Adrenal gland (tissue), 12 donors: Measurements from ENCODE around the gene MSTO1. TPM values are rescaled to one million over a fixed set of nuclear protein-coding genes. Genes with fewer than 3 reads are reported as not detected.
"Not testable (repeated sequence)": the region's sequence is repeated elsewhere in the genome, so short reads cannot be mapped to it uniquely, and the experiment has no call there.

Experiments
- DNase-seq, 7 donors: peaks; one replicate each; pipeline ENCODE4 v3.0.0-alpha.2; 2019 to 2020
- H3K27ac ChIP-seq, 5 donors: fragments of 200-600 bp; sonication (generic) in 4 of 5; 1 replicate in 3 of 5; 2 replicates in 2 of 5; pipeline versions ENCODE4 v1.5.1 to v1.8.0; 2016 to 2020; ENCODE audit warnings: mild to moderate bottlenecking in 1 of 5
- H3K27me3 ChIP-seq: fragments of 200-600 bp; 2 replicates; pipeline ENCODE4 v1.8.0; 2021
- H3K36me3 ChIP-seq, 2 donors: fragments of 200-600 bp; replicated peaks in 1 of 2; 1 replicate in 1 of 2; 2 replicates in 1 of 2; pipeline versions ENCODE4 v1.5.1 to v1.8.0; 2018 to 2022
- H3K4me1 ChIP-seq, 2 donors: fragments of 200-600 bp; replicated peaks in 1 of 2; 1 replicate in 1 of 2; 2 replicates in 1 of 2; pipeline versions ENCODE4 v1.5.1 to v1.8.0; 2018 to 2021
- H3K4me3 ChIP-seq, 4 donors: fragments of 200-600 bp; sonication (generic) in 3 of 4; one replicate each; pipeline ENCODE4 v1.5.1; 2016 to 2018
- H3K9me3 ChIP-seq, 3 donors: fragments of 200-600 bp; sonication (generic) in 1 of 3; replicated peaks in 1 of 3; 1 replicate in 2 of 3; 2 replicates in 1 of 3; pipeline versions ENCODE4 v1.5.1 to v1.8.0; 2016 to 2021
- CTCF ChIP-seq, 6 experiments: fragments of 450-650 bp in 4 of 6; fragments of 200-600 bp in 2 of 6; sonication (generic) in 1 of 6; IDR thresholded peaks; 1 replicate in 5 of 6; 2 replicates in 1 of 6; pipeline versions ENCODE4 v1.5.1 to v1.8.0; 2016 to 2021; ENCODE audit warnings: antibody characterized with exemption in 6 of 6, mild to moderate bottlenecking in 2 of 6, moderate library complexity in 1 of 6
- POLR2A ChIP-seq, 2 donors: fragments of 450-650 bp; IDR thresholded peaks; one replicate each; pipeline ENCODE4 v1.6.1; 2017; ENCODE audit warnings: antibody characterized with exemption in 2 of 2, mild to moderate bottlenecking in 2 of 2, moderate library complexity in 1 of 2
- WGBS, 4 donors: extraction: QIAGEN DNeasy Blood & Tissue Kit in 2 of 4; methylation state at CpG; one replicate each; pipeline versions ENCODE4 v1.1.5 to v1.1.7; 2013 to 2017; 5-methylcytosine and 5-hydroxymethylcytosine counted together
- intact Hi-C, 2 donors: fragments of 100-400 bp; cut with DNase I; formaldehyde crosslinking; loops; one replicate each; pipeline versions ENCODE4 v1.14.1 to v1.15.0; 2022 to 2023
- polyA plus RNA-seq, 3 donors: library from polyadenylated mRNA; stranded (reverse); fragments of 200-250 nt in 2 of 3; fragments of 350-450 nt in 1 of 3; fragmentation: Illumina TruSeq in 1 of 3; extraction: RNeasy Lipid Tissue Mini Kit (QIAGEN cat#74804) in 1 of 3; gene quantifications; one replicate each; pipeline ENCODE4 v1.2.3, GENCODE V29; 2013 to 2014
- total RNA-seq, 9 donors: library from RNA; depleted of rRNA in 4 of 9; stranded (reverse); fragments of >200 nt in 4 of 9; fragments of 120-200 nt in 1 of 9; fragmentation: NEBNext Ultra II Directional in 1 of 9; extraction: Animal tissue kit (Norgen Biotek cat#: 25700) in 1 of 9; gene quantifications; one replicate each; pipeline versions ENCODE4 v1.1.0 to v1.2.4, GENCODE V29; 2013 to 2023
- donor health status: healthy with polysubstance abuse.
- donor health status: Bipolar disorder and iron deficiency.
- donor health status: DM: yes; HTN: yes; CAD: no.
- donor health status: DM: no; HTN: no; CAD: no.
- donor health status: DM: no; HTN: no; CAD: no.
- donor health status: DM: yes; HTN: yes; CAD: no.

The MSTO1 gene
- total and polyA plus RNA-seq, 12 donors, result 1.1 to 54.3 (median 28.2) TPM

- no peaks in the 10 kb centered on the region for H3K36me3 ChIP-seq
- TF ChIP-seq POLR2A (IDR thresholded peaks at IDR 0.05) (no peak), CTCF (IDR thresholded peaks at IDR 0.05) (peak; percentile 34 to 65 (median 54))
- H3K27me3 ChIP-seq, result no peaks in the 10 kb centered on the region
- H3K4me3 ChIP-seq, result no peak overlapping the region
- WGBS, 4 donors, result 34 to 40% (median 37%) methylated on average over 6 of the region's 6 CpGs
- no peaks in the 10 kb centered on the region for H3K9me3 ChIP-seq
- intact Hi-C loops, result loop anchor here in 1 of 2 donors (10.0 kb wide), 1 partner anchor 317 kb away; the partner anchor contains the start of genes CLK2 and HCN3
- no peaks in the 10 kb centered on the region for H3K4me1 ChIP-seq
- no peak overlapping the region for H3K27ac ChIP-seq
- DNase-seq, result peak in 4 of 7 donors; percentile 18 to 34 (median 27)
Observed at GRCh38 chr1:155591770-155592169, 18.2 kb upstream of the MSTO1 start.

- H3K27ac ChIP-seq, H3K4me3 ChIP-seq, H3K36me3 ChIP-seq, DNase-seq, H3K27me3 ChIP-seq, H3K4me1 ChIP-seq, H3K9me3 ChIP-seq: not testable (repeated sequence)
- intact Hi-C loops, result loop anchor here (5.0 to 10.0 kb wide), 2 partner anchors 321 to 344 kb away; partner anchors contain the start of genes CLK2 (in 1 of the 2) and HCN3 (in 1 of the 2)
- WGBS, 4 donors, result 64 to 78% (median 74%) methylated on average over 3 of the region's 3 CpGs
Observed at GRCh38 chr1:155595877-155596474, 14.0 kb upstream of the MSTO1 start.

GRCh38 chr1:155596864-155597263 is 13.2 kb upstream of the MSTO1 start:
- Histone ChIP-seq H3K4me3 (no peak overlapping the region), H3K36me3 (no peaks in the 10 kb centered on the region), H3K27me3 (no peaks in the 10 kb centered on the region), H3K4me1 (peaks cover 0 to 4% of the 10 kb centered on the region in 2 donors), H3K9me3 (no peaks in the 10 kb centered on the region), H3K27ac (no peak overlapping the region)
- 95 to 98% (median 97%) methylated on average over 5 of the region's 5 CpGs for WGBS, 4 donors
- intact Hi-C loops, result loop anchor here (5.0 to 10.0 kb wide), 2 partner anchors 322 to 345 kb away; partner anchors contain the start of genes CLK2 (in 1 of the 2) and HCN3 (in 1 of the 2)
- TF ChIP-seq CTCF (IDR thresholded peaks at IDR 0.05) (no peak), POLR2A (IDR thresholded peaks at IDR 0.05) (no peak)
- no peak for DNase-seq

GRCh38 chr1:155598842-155599331 is 11.1 kb upstream of the MSTO1 start:
- intact Hi-C loops, result loop anchor here (5.0 to 10.0 kb wide), 2 partner anchors 324 to 347 kb away; partner anchors contain the start of genes CLK2 (in 1 of the 2) and HCN3 (in 1 of the 2)
- TF ChIP-seq CTCF (IDR thresholded peaks at IDR 0.05), result no peak
- no peak for TF ChIP-seq POLR2A (IDR thresholded peaks at IDR 0.05)
- Histone ChIP-seq H3K27me3 (no peaks in the 10 kb centered on the region), H3K27ac (peak overlapping the region in 1 of 5 donors; percentile 5), H3K4me1 (peaks cover 0 to 4% of the 10 kb centered on the region in 2 donors), H3K36me3 (no peaks in the 10 kb centered on the region), H3K9me3 (no peaks in the 10 kb centered on the region), H3K4me3 (peak overlapping the region in 1 of 4 donors; percentile 40)
- 6 to 12% (median 9%) methylated on average over 12 of the region's 12 CpGs for WGBS, 4 donors
- DNase-seq, result peak in 4 of 7 donors; percentile 25 to 60 (median 40)

- not testable (repeated sequence) for DNase-seq, H3K27me3 ChIP-seq, H3K9me3 ChIP-seq, H3K4me1 ChIP-seq, H3K36me3 ChIP-seq, H3K27ac ChIP-seq, H3K4me3 ChIP-seq
- intact Hi-C loops, result loop anchor here (5.0 to 10.0 kb wide), 2 partner anchors 325 to 348 kb away; partner anchors contain the start of genes CLK2 (in 1 of the 2) and HCN3 (in 1 of the 2)
- WGBS, 4 donors, result 33 to 67% (median 59%) methylated on average over 9 to 12 of the region's 12 CpGs
Observed at GRCh38 chr1:155599828-155600572, 10.0 kb upstream of the MSTO1 start.
